Placental epithelial cell (primary cell): ENCODE measurements around the gene UBE2Z. TPM values are rescaled to one million over a fixed set of nuclear protein-coding genes. Genes with fewer than 3 reads are reported as not detected.

Source experiments
- small RNA-seq: library from RNA; depleted of rRNA; stranded (forward); fragments of <200 nt; gene quantifications from one replicate; pipeline ENCODE3, GENCODE V24; 2012
- total RNA-seq: library from RNA; depleted of rRNA; stranded (reverse); fragments of >200 nt; gene quantifications from 2 replicates; pipeline ENCODE4 v1.2.3, GENCODE V29; 2012

Gene UBE2Z
- 79.7 and 82.6 TPM in 2 replicates for total RNA-seq

DNA sequence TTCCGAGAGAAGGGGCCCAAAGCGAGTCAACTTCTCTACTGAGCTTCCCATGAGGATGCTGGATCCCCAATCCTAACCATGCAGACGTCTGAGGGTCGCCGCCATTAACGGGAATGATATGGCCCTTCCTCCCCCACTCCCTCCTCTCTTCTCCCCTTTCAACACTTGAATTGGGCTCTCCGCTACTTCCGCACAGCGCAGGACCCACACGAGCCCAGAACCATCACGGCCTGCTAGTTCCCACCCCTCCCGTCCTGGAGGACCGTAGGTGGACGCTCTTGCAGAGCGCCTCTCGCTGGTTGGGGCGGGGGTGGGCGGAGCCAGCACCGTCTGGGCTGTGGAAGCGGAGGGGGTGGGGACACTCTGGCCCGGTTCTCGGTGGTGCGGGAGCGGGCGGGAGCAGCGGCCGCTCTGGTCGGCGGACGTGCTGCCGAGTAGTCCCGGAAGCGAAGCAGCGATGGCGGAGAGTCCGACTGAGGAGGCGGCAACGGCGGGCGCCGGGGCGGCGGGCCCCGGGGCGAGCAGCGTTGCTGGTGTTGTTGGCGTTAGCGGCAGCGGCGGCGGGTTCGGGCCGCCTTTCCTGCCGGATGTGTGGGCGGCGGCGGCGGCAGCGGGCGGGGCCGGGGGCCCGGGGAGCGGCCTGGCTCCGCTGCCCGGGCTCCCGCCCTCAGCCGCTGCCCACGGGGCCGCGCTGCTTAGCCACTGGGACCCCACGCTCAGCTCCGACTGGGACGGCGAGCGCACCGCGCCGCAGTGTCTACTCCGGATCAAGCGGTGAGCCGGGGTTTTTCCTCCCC lies at the start of gene UBE2Z:
TSS of gene UBE2Z (plus strand) at position 361 of the 797 bp plus-strand sequence. CDS start at position 458, 97 bp downstream.

GRCh38 chr17:48944515-48945260 lies 36.5 kb downstream of the UBE2Z start, which contains the start of gene SNF8:
SNF8 (minus strand) TSS chr17:48944842; CDS start chr17:48944734, 108 bp downstream.

Small RNAs within 50 kb of the gene (small RNA-seq; reads per million reads assigned to genes)
- gene AC068531.1 (not detected), gene RF00263 (not detected), gene RF01210 (0.14 reads per million), gene RNU1-42P (1.2 reads per million, percentile 63 among the genes with 10 or more reads in this experiment)

Other genes starting within 250 kb of the UBE2Z start
- gene PRAC1, start 185.9 kb upstream of the UBE2Z start, total RNA-seq: not detected in 2 replicates
- gene PRAC2, start 185.2 kb upstream of the UBE2Z start, total RNA-seq: not detected in 2 replicates
- gene HOXB13, start 179.7 kb upstream of the UBE2Z start, total RNA-seq: not detected in 2 replicates
- not detected in 2 replicates for gene TTLL6, start 91.2 kb upstream of the UBE2Z start, total RNA-seq
- gene CALCOCO2, start 77.4 kb upstream of the UBE2Z start, total RNA-seq: 41.6 and 53.0 TPM in 2 replicates
- gene ATP5MC1, start 15.6 kb upstream of the UBE2Z start, total RNA-seq: 11.8 and 122 TPM in 2 replicates
- gene SNF8, start 36.4 kb downstream of the UBE2Z start, total RNA-seq: 47.1 and 144 TPM in 2 replicates
- not detected in 2 replicates for gene GIP, start 60.2 kb downstream of the UBE2Z start, total RNA-seq
- gene IGF2BP1, start 89.0 kb downstream of the UBE2Z start, total RNA-seq: 20.4 and 24.3 TPM in 2 replicates
- not detected in 2 replicates for gene B4GALNT2, start 224.4 kb downstream of the UBE2Z start, total RNA-seq